GM04504 (cell line): ENCODE data around the gene DNM3.

Experiments used
- DNase-seq: peaks from one replicate; pipeline ENCODE4 v3.0.0-alpha.2; 2012; ENCODE audit warnings: low read depth

DNM3 gene

DNA sequence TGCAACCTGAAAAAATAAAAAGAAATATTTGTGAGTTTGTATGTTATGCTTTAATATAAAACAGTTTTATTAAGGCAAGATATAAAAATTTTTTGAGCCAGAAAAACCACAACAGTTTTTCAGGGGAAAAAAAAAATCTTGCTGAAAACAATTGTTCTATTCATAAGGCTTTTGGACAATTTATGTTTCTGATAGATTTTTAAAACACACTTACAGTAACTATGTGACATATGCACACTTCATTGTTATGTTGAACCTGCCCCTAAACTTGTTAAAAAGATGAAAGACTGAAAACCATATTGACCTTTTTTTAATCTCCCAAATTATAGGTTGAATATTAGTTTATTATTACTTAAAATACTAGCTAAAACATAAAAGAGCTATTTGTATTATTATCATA lies 299.3 kb downstream of the DNM3 start:
- DNase-seq = no peak

GRCh38 chr1:172141341-172141881 lies 300.1 kb downstream of the DNM3 start:
- DNase-seq = no peak

- no peak for DNase-seq
Measured at GRCh38 chr1:172142324-172142723, 301.0 kb downstream of the DNM3 start.

- DNase-seq = no peak
Measured at GRCh38 chr1:172143384-172144055, 302.2 kb downstream of the DNM3 start.

GRCh38 chr1:172144445-172145061 lies 303.3 kb downstream of the DNM3 start:
- DNase-seq = peak; percentile 98

- DNase-seq = no peak
Measured at GRCh38 chr1:172145231-172145651, 303.9 kb downstream of the DNM3 start.

GRCh38 chr1:172145656-172146055 lies 304.4 kb downstream of the DNM3 start:
- no peak for DNase-seq

- no peak for DNase-seq
Measured at GRCh38 chr1:172146141-172146850, 305.0 kb downstream of the DNM3 start.

- no peak for DNase-seq
Measured at GRCh38 chr1:172147541-172147940, 306.2 kb downstream of the DNM3 start.

DNA sequence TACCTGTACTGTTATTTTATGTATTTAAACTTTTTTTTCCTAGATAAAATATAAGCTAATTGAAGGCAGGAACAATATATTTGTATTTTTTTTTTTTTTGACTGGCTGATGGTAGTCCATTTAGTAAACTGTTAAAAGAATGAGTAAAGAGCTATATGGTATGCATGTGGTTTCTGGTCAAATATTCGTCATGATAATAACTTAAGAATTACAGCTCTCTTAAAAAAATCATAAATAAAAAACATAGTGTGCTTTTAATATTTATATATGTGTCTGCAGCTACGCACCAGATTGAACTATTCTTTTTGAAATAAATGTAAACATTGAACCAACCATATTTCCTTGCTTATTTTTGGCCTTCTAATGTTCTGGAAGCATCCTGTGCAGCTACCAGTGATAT lies 306.9 kb downstream of the DNM3 start:
- no peak for DNase-seq

- DNase-seq = no peak
Measured at GRCh38 chr1:172148707-172149106, 307.4 kb downstream of the DNM3 start.

DNA sequence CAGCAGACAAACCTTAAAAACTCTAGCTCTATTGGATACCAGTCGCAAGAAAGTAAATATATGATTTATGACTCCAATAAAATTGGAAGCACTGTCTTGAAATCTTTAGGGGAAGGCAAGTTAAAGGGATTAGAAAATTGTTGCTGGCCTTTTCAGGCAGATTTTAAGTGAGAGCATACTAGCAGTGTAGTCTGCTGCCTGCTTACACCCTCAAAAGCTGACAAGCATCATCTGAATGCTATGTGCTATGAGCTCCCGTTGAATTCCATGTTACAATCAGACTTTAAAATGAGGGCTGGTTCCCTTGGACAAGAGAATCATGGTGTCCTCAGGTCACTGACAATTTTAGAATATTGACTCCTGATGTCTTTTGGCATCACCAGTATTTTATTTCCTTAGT lies 308.0 kb downstream of the DNM3 start:
- no peak for DNase-seq

DNA sequence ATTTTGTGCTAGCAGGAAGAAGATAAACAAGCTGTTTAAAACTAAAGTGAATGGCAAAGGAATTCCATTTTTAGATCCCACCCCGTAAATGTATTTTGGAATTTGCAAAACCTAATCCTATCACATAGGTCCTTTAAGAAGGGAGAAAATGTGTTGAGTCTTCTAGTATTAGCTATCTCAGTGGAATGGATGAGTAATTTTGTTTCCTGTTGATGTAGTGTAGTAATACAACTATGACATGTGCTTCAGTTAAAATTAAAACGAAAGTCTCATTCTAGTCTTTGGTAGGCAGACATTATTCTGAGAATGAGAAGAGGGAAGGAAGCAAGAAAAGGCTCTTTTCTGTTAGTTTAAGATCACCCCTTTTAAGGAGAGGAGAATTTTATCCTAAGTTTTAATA lies 313.3 kb downstream of the DNM3 start:
- no peak for DNase-seq

DNA sequence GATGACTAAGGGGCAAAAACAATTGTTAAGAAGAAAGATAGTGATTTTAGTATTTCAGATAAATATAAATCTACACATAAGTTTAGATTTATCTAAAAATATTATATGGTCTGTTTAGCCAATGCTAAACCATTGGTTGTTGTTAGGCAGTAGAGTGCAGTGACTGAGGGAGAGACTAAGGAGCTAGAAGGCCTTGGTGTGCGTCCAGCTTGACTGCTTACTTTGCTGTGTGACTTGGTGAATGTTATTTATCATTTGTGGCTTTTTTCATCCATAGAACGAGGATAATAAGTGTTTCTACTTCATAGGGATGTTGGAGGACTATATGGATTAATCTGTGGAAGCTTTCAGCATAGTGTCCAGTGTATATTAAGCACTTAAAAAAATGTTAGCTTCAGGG lies 314.5 kb downstream of the DNM3 start:
- DNase-seq = no peak

DNA sequence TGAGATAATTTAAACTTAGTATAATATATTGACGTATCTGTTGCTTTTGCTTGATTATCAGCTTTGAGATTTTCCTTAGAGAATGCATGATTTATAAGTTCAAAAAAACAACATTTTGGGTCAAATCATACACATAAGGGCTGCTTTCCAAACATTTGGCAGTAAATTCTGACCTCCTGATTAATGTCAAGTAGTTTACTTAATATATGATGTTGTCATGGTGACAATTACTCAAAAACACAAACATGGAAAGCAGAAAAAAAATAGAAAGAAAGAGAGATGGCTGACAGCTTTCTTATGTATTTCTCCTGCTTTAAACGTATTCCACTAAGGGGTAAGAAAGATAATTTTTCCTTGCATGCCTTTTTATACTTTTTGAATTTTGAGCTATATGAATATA lies 320.9 kb downstream of the DNM3 start:
- no peak for DNase-seq

GRCh38 chr1:172163498-172164215 lies 322.4 kb downstream of the DNM3 start:
- DNase-seq = no peak

DNA sequence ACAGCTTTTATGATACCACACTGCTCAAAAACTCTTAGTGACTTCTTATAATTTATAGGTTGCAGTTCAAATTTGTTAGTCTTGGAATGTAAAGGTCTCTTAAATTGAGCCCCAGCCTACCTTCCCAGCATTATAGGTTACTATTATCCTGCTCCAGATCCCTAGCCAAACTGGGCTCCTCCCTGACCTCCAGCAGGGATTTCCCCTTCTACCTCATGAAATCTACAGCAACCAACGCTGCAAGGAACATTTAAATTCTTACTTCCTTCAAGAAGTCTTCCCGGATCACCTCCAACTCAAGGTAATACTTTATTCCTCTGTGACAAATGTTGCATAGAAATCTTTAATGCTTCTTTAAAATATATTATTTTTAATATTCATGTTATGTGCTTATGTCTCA lies 324.1 kb downstream of the DNM3 start:
- DNase-seq = no peak

DNA sequence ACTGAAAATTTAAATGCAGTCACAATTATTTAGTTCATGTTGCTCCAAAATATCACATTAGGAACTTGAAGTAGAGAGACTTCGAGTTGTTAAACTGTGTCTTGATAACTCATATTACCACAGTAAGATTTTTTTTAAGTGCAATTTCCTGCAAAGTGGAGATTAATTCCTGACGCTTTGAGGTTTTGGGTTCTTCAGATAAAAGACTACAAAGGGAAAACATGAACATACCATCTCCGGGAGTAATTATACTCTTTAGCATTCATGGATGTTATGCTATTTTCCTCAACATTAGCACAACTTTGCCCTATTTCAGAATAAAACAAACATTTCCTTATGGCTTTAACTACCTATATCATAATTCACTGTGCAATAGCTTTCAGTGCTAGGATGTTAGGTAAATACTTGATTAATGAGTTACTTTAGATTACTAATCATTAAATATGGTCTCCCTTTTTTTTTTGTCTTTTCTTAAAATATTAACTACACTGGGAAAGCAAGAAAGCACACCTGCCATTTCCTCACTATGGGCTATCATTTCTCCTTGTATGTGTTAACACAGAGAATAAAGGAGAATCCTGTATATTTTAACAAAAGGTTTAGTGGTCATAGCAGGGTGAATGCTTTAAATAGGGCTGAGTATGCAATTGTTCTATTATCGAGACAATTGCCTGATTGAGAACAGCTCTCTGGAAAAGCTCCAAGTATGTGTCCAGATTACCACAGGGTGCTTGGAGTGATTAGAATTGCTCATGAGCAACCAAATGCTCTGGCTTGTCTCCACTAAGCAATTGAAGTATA lies 326.7 kb downstream of the DNM3 start:
- peak; percentile 78 for DNase-seq

DNA sequence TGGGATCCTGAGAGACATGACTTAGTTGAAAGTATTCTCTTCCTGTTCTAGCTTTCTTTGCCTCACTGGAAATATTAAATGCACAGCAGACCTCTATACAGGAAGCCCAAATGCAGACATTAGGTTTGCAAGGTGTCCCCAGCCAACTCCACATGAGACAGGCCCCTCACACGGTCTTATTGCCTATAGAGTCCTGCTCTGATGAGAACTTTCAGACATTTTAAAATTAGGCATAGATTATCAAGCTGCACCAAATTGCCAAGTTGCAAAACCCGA lies 327.2 kb downstream of the DNM3 start:
- DNase-seq = no peak

DNA sequence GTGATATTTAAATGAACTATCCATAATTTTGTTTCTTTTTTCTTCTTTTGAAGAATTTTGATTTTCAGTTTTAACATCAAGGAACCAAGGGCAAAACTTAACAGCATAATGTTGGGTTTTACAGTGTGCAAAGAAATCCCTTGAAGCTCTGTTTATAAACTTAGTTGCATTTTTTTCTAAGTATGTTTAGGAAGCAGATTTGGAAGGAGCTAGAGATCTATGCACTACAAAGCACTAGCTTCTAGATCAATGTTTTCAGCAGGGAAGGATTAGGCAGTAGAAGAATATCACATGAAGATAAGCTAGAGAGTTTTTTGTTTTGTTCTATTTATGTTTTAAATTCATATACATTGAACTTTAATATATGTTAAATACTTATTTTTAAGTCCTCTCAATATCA lies 328.5 kb downstream of the DNM3 start:
- no peak for DNase-seq

DNA sequence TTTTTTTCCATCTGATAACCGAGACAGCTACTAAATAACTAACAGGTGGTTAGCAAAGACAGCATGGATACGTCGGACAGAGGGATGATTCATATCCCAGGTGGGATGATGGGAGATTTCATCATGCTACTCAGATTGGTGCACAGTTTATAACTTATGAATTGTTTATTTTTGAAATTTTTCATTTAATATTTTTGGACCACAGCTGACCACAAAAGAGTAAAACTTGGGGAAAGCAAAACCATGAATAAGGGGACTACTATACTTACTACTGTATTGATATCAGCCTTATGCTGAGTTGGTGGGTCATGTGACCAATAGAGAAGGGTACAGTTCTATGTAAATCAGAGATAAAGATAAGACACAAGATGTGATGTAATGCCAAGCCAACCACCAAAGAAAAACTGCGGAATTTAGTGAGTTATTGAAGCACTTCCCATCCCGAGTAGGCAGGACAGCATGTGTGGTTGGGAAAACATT lies 331.1 kb downstream of the DNM3 start:
- no peak for DNase-seq

- no peak for DNase-seq
Measured at GRCh38 chr1:172176206-172176605, 334.9 kb downstream of the DNM3 start.
